ENCODE measurements around the gene CYB5R3.
"Not testable (repeated sequence)": the region's sequence is repeated elsewhere in the genome, so short reads cannot be mapped to it uniquely, and the experiment has no call there.

The CYB5R3 gene

DNA sequence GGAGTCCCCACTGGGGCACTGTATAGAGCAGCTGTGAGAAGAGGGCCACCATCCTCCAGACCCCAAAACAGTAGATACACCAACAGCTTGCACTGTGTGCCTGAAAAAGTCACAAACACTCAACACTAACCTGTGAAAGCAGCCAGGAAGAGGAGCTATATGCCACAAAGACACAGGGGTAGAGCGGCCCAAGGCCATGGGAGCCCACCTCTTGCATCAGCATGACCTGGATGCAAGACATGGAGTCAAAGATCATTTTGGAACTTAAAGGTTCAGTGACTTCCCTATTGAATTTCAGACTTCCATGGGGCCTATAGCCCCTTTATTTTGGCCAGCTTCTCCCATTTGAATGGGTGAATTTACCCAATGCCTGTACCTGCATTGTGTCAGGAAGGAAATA, 29.7 kb upstream of the CYB5R3 start:
- no peak for DNase-seq (ENCODE audit: low read depth)

DNA sequence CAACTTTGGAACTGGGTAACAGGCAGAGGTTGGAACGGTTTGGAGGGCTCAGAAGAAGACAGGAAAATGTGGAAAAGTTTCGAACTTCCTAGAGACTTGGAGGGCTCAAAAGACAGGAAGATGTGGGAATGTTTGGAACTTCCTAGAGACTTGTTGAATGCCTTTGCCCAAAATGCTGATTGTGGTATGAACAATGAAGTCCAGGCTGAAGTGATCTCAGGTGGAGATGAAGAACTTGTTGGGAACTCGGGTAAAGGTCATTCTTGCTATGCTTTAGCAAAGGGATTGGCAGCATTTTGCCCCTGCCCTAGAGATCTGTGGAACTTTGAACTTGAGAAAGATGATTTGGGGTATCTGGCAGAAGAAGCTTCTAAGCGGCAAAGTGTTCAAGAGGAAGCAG, 28.7 kb upstream of the CYB5R3 start:
- DNase-seq (ENCODE audit: low read depth) = not testable (repeated sequence)

DNA sequence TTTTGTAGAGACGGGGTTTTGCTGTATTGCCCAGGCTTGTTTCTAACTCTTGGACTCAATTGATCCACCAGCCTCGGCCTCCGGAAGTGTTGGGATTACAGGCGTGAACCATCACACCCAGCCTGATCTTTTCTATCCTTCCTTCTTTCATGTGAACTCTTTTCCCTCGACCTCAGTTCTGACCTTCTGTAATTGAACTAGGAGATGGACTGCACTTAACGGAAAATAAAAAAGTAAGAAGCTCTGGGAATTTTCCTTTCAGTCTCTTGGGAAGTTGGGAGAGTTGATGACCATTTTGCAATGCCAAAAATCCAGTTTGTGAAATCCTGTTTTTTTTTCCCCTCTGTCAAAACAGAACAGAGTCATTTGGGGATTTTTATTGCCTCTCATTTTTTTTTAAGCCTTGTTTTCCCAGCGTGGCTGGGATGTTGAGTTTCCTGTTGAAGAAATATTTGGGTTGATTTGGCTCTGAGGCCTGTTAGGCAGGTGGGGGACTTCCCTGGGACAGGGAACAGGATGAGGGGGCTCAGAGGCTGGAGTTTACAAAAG, 26.9 kb upstream of the CYB5R3 start:
- no peak for DNase-seq (ENCODE audit: low read depth)

DNA sequence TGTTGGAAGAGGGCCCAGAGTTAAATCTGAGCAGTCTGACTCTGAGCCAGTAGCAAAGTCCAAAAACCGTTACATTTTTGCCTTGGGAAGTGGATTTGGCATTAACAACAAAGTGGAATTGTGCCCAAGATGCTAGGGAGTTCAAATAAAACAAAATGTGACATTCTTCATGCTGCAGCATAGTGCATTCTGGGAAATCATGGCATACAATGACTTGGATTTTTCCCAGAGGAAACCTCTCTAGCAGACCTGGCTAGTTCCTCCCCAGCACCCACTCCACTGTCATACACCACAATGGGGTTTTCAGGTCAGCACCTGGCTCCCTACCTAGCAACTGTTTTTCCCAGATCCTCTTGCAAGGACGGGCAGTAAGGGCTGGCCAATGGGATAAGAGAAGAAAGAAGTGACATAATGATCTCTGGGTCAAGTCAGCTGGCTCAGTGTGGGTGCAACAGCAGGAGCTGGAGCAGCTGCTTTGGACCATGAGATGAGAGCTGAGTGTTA, 24.8 kb upstream of the CYB5R3 start:
- no peak for DNase-seq (ENCODE audit: low read depth)

DNA sequence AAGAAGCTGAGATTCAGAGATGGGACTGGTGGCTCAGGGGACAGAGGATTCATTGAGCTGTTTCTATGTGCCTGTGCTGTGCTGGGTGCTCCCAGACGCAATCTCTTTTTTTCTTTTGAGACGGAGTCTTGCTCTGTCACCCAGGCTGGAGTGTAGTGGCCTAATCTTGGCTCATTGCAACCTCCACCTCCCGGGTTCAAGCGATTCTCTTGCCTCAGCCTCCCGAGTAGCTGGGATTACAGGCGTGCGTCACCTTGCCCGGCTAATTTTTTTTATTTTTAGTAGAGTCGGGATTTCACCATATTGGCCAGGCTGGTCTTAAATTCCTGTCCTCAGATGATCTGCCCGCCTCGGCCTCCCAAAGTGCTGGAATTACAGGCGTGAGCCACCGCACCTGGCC, 23.9 kb upstream of the CYB5R3 start:
- DNase-seq (ENCODE audit: low read depth) = not testable (repeated sequence)

DNA sequence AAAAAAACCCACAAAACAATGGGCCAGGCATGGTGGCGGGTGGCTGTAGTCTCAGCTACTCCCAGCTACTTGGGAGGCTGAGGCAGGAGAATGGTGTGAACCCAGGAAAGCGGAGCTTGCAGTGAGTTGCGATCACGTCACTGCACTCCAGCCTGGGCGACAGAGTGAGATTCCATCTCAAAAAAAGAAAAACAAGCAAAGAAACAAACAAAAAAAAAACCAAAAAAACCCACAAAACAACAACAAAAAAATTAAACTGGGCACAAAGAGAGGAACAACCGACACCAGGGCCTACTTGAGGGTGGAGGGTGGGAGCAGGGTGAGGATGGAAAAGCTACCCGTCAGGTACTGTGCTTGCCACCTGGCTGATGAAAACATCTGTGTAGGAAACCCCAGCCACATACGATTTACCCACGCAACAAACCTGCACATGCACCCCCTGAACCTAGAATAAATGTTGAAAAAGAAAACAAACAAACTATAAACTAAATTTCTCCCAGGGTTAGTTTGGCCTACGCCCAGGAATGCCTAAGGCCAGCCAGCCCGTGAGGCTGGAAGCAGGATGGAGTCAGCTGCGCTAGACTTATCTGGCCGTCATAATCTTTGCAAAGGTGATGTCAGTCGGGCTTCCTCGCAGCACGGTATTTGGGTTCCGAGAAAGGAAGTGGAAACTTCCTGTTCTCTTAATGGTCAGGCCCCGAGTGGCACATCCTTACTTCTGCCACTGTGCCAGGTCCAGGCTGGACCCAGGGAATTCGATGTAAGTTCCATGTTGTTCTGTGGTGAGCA, 21.9 kb upstream of the CYB5R3 start:
- no peak for DNase-seq (ENCODE audit: low read depth)

DNA sequence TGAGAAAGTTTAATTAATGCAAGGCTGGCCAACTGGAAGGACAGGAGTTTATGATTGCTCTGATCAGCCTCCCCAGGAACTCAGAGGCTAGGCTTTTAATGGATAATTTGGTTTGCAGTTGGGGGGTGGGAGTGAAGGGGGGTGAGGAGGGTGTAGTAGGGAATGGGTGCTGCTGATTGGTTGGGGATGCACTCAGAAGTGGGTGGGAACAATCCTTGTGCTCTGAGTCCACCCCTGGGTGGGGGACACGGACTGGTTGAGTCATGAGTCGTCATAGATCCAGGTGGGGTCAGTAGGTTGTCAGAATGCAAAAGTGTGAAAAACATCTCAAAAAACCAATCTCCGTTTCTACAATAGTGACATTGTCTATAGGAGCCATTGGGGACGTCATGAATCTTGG, 20.9 kb upstream of the CYB5R3 start:
- no peak for DNase-seq (ENCODE audit: low read depth)

DNA sequence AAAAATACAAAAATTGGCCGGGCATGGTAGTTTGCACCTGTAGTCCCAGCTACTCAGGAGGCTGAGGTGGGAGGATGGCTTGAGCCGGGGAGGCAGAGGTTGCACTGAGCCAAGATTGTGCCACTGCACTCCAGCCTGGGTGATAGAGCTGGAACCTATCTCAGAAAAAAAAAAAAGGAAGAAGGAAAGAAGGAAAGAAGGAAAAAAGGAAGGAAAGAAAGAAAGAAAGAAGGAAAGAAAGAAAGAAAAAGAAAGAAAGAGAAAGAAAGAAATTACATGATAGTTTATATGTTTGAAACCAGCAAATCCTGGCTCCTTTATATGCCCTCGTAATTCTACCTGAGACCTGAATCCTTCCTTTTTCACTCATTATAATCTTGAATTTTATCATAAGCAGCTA, 17.2 kb upstream of the CYB5R3 start:
- not testable (repeated sequence) for DNase-seq (ENCODE audit: low read depth)

DNA sequence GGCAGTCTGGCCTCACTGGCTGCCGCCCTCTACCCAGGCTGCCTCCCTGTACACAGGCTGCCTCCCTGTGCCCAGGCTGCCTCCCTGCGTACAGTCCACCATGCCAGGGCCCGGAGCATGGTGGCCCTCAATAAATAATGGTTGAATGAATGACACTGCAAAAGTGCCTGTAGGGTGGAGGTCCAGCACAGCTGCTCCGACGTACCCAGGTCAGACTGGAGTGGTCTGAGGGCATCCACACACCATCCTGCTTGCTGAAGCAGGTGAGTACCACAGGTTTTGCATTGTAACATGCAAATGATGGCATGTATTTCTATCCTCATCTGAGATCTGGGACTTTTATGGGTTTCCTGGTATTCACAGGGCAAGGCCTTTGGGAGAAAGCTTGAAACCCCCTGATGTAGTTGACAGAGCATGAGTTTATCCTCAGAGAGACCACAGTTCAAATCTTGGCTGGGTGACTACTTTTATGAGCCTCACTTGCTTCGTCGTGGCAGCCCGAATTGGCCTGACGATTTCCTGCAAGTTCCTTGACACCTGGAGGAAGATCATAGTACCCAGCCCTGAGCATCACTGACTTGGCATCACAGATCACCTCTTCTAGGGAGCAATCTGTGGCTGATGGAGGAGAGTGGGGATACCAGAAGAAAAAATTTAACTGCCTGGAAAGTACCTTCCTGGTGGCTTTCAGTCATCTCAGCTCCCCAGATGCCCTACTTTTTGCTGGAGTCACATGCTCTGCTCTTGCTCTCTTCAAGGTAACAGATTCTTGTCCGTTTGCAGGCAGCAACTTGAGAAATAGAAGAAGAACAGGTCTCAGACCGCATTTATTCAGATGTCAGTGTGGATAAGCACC, 16.0 kb upstream of the CYB5R3 start:
- no peak for DNase-seq (ENCODE audit: low read depth)

DNA sequence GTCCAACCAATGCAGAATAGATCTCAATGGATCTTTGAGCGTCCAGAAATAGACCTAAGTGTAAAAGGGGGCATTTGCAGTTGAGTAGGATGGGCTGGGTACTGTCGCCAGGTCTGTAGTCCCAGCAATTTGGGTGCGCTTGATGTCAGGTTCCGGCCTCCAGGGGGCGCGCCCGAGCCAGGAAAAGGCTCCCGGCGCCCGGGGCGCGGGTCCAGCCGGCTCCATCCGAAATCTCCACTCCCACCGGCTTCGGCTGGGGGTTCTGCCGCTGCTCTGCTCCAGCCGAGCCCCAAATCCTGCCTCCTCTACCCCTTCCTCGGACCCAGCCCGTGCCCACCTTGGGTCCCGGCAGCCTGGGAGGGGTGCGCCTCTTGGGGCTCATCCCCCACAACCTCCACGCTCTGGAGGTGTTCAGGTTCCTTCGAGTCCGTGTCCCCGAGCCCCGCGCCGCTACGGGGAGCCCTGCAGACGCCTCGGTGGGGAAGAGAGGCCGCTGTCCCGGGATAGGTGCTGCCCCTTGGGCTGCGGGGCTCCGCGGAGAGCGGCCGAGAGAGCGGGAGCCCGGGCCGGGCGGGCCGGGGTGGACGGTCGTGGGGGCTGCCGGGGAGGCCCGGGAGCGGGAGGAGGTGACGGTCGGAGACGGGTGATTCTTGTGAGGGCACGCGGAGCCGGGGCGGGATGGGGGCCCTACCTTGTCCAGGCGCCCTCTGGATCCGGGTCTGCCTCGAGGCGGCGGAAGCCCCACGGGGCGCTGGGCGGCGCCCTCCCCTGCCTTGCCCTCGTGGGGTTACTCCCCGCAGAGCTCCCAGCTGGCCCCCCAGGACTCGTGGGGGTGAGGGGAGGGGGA, 13.0 kb upstream of the CYB5R3 start:
- DNase-seq (ENCODE audit: low read depth) = no peak

DNA sequence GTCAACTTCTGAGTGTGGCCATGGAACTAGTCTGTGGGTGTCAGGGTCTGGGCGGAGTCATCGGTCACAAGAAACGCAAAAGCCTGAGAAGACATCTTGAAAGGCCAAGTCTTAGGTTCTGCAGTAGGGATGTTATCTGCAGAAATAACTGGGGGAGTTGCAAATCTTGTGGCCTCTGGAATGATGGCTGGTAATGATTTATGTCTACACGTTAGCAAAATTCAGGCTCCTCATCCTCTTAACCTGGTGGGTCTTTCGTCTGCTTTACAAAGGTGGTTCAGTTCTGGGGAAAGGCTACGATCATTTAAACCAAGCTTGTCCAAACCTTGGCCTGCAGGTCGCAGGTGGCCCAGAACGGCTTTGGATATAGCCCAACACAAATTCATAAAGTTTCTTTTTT, 7.4 kb upstream of the CYB5R3 start:
- no peak for DNase-seq (ENCODE audit: low read depth)

DNA sequence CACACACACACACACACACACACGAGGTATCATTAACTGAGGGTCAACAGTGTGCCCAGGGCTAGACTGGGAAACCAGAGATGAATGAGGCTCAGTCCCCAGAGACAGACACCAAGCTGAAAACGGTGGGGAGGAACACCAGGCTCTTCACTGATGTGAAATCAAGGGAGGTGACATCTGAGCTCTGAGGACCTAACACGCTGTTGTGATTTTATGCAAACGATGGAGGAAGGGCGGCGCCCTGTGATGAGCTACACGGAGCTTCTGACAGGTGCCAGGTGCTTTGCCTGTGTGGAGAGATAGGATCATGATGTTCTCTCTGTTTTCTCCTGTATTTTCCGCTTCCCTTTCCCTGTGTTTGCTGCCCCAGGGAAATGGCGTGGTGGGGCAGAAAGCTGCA, 6.5 kb upstream of the CYB5R3 start:
- DNase-seq (ENCODE audit: low read depth) = no peak

DNA sequence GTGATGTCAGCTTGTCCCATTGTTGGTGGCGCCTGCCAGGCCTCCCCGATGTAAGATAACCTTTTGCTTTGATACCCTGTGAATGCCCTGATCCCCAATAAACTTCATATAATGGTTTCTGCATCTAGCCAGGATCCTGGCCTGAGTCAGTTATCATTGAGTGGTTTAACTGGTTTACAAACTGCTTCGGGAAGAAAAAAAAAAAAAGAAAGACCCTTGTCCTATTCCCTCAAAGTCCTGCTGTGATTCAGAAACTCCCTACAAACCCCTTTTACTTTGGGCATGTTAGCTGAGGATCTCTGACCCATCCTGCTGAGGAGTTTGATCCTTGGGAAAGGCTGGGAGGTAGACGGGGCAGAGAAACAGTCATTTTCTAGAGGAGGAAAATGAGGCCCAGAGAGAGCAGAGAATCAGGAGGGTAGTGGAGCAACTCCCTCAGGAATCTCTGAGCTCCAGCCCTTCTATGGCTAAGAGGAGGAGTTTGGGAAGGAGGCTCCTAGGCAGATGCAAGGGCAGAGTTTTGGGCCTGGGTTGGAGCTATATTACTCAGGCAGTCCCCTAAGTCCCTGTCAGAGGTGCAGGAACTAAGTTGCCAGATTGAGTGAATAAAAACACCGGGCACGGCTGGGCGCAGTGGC, 5.4 kb upstream of the CYB5R3 start:
- DNase-seq (ENCODE audit: low read depth) = no peak

DNA sequence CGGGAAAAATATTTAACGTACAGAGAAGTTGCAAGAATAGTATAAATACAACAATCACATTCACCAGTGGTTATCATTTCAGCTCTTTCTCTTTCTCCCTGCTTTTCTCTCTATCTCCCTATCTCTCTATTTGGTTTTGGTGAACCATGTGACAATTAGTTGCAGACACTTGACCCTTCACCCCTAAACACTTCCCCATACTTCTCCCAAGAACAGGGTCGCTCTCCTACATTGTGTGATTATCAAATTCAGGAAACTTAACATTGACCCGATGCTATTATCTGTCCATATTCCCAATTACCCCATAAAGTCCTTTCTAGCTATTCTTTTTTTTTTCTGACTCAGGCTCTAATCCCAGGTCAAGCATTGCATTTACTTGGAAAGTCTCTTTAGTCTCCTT, 4.8 kb upstream of the CYB5R3 start:
- DNase-seq (ENCODE audit: low read depth) = no peak

DNA sequence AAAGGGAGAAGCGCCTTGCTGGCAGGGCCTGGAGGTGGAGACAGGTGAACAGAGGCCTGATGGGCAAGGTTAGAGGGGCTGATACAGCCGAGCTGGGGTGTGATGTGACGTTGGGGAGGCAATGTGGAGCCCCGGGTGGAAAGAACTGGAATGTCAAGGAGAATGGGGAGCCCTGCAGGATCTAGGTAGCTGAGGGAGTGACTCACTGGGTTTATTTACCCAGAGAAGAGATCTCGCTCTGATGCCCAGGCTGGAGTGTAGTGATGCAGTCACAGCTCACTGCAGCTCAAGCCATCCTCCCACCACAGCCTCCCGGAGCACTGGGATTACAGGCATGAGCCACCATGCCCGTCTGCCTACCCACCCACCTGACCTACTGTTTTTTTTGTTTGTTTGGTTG, 1.9 kb upstream of the CYB5R3 start:
- no peak for DNase-seq (ENCODE audit: low read depth)

DNA sequence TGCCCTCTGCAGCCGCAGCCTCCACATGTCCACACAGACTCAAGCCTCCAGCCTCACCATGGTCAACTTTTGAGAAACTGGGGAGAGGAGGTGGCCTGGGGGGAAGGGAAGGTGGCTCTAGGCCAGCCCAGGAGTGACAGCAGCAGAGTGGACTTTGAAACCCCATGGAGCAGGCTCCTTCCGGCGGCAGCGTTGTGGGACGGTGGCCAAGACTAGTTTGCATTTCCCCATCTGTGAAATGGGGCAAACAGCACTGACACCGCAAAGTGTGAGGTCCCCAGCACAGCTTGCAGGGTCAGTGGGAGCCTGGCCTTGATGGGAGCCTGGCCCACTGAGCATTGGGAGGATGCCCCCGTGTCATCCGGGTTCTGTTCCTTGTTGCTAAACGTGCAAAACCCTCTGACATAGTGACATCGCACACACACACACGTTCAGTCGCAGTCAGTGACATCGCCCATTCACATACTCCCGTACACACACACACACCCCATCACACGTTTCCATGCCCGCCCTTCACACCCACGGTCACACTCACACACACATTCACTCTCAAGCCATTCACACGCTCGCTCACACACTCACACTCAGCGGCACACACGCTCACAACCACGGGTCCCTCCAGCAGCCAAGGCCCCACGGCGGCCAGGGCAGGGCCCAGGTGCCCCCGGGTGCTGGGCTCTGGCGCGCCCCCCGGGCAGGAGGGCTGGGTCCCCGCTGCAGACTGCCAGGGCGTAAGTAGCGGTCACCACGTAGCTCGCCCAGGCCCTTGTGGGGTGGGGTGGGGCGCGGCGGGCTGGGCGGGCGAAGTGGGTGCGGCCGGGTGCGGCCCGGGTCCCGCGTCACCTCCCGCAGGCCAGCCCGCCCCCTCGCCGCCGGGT, 585 bp downstream of the CYB5R3 start:
- DNase-seq (ENCODE audit: low read depth) = no peak

DNA sequence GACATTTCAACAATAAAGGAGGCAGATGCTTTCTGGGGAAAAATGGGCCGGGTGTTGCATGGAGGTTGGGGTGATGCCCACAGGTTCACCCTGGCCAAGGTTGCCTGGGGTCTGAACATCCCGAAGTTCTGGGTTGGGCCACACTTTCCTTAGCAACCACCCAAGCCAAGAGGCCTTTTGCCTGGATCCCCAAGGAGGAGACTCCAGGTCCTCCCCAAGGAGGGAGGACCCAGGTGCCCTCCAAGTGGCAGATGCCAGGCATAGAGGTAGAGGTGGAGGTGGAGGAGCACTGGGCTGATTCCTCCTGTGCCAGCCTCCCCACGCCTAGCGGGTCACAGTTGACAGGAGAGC, 1.2 kb downstream of the CYB5R3 start:
- DNase-seq (ENCODE audit: low read depth) = no peak

DNA sequence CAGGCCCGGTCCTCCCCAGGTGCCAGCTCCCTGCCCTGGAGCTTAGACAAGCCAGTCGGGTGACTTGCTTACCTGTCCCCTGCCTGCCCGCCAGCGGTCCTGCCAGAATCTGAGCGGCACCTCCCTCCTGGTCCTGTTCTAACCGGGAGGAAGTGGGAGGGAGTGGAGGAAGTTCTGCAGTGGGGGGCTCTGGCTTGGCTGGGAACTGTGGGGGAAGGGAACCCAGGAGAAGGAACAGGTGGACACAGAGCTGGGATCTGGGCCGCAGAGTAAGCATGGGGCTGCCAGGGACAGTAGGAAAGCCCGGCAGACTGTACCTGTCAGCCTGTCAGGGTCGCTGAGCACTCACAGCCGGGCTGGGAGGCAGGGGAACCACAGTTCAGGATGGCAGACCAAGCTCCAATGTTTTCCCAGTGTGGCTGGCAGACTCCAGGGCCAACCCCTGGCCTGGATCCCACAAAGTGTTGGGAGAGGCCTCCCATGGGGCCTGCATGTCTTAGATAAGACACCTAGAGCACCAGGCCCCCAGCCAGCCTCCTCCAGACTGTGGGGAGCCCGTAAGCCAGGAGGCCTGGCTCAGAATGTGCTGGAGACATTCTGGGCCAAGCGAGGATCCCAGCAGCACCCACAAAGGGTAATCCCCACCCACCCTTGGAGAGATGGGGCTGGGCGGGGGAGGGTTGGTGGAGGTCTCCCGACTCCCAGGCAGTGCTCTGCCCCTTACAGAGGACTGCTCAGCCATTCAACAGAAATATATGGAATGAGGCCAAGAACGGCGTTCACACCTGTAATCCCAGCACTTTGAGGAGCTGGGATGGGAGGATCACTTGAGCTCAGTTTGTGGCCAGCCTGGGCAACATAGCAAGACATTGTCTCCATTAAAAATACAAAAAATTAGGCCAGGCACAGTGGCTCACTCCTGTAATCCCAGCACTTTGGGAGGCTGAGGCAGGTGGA, 2.3 kb downstream of the CYB5R3 start:
- no peak for DNase-seq (ENCODE audit: low read depth)

DNA sequence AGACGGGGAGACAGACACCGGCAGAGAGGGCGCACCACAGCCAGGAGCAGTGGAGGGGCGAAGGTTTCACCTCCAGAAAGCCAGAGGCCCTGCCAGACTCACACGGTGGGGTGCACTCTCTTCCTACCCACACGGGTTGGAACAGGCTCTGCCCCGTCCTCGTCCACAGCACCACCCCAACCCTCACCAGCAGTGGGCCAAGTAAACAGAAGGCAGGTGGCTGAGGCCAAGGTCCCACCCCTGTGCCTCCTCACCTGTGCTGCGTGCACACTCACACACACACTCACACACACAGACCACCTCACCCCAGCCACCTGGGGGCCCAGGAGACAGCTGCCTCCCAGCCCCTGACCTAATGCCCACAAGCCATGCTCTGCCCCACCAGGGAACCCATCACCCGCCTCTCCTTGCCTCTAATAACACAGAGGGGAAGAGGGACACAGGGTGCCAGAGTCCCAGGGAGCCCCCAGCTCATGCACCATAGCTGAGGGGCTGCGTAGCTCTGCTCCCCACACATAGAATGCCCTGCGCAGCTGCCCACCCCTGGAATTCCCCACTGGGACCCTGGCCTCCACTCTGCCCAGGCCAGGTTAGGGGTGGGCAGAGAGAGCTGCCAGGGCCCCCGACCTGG, 3.1 kb downstream of the CYB5R3 start:
- DNase-seq (ENCODE audit: low read depth) = no peak

Data from HS-5 (cell line).